NCI-H128 (cell line): ENCODE measurements around the gene ZFP1.
"Not testable (repeated sequence)": the region's sequence is repeated elsewhere in the genome, so short reads cannot be mapped to it uniquely, and the experiment has no call there.

ENCODE experiments used
- DNase-seq: peaks from one replicate; lab custom pipeline; 2025; ENCODE audit not compliant: unreplicated experiment; lab: John Stamatoyannopoulos, UW

The ZFP1 gene

DNA sequence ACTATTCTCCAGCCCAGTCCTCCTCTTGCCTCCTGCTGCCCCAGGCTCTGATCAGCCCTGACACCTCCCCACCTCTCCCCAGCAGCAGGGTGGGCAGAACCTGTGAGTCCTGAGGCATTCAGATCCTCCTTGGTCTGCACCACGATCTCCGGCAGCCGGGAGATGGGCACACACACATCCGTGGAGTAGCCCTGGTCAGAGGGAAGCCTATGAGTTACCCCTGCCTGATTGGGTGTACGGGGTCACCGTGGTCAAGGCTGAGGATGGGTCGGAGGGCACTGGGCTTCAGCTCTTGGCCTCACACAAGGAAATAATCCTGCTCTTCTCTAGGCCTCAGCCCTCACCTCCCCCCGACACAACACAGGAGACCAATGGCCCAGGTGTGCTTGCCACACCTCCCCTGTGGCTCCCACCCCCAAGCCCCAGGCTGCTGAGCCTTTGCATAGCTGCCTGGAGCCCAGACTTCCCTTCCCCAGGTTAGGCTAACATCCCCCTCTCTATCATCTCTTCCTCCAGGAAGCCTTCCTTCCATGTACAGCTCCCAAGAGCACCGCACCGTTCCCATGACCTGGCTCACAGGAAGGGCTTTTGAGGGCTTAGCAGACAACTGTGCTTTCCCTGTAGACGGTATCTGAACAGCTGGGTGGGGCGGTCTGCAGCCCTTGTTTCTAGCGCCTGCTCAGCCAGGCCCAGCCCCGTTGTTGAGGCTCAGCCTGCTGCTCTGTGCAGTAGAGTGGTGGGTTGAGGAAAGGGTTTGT, 35.4 kb upstream of the ZFP1 start:
- DNase-seq, result no peak

DNA sequence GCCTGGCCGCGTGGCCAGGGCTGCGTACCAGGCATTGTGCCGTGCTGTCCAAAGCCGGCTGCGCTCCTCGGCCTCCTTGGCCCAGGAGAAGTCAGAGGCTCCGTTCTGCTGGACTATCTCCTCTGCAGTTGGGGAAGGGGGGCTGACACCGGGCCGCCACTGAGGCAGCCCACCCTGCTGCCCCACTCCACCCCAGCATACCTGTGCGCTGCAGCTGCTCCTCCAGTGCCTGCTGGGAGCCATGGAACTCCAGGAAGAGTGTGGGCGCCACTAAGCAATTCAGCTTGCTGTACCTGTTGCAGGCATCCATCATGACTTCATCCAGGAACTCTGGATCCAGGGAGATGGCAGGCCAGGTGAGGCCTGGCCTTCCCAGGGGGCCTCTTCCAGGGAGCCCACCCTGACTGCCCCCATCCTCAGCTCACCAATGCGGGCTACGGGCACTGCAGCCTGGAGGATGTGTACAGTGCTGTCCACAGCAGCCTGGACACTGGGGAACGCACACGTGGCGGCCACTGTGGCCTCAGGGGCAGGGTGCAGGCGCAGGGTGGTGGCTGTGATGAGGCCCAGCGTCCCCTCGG, 34.7 kb upstream of the ZFP1 start:
- DNase-seq, result no peak

DNA sequence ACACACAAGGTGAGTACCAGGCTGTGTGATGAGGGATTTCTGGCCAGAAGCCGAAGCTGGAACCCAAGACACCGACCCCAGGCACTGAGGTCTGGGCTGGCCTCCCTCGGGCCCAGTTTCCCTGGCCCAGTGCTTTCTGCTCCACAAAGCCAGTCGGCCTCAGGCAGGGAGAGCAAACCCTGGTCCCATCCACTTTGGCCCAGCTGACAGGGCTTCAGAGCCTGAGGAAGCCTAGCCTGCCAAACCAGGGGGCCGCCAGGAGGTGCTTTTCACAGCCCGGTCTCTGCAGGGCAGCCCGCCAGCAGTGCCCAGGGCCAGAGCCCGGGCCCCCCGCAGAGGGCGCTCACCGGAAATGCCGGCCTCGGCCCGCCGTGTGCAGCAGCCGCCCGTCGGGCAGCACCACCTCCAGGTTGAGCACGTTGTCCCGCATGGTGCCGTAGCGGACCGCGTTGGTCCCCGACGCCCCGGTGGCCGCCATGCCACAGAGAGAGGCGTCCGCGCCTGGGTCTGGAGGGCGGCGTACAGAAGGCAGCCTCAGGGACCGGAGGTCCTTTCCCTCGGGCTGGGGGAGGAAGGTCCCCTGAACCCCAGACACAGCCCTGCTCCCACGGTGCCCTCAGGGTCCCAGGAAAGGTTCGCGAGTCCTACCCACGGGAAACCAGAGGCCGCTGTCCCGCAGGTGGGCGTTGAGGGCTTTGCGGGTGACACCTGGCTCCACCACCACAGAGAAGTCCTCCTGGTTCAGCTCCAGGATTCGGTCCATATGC, 34.0 kb upstream of the ZFP1 start:
- no peak for DNase-seq

DNA sequence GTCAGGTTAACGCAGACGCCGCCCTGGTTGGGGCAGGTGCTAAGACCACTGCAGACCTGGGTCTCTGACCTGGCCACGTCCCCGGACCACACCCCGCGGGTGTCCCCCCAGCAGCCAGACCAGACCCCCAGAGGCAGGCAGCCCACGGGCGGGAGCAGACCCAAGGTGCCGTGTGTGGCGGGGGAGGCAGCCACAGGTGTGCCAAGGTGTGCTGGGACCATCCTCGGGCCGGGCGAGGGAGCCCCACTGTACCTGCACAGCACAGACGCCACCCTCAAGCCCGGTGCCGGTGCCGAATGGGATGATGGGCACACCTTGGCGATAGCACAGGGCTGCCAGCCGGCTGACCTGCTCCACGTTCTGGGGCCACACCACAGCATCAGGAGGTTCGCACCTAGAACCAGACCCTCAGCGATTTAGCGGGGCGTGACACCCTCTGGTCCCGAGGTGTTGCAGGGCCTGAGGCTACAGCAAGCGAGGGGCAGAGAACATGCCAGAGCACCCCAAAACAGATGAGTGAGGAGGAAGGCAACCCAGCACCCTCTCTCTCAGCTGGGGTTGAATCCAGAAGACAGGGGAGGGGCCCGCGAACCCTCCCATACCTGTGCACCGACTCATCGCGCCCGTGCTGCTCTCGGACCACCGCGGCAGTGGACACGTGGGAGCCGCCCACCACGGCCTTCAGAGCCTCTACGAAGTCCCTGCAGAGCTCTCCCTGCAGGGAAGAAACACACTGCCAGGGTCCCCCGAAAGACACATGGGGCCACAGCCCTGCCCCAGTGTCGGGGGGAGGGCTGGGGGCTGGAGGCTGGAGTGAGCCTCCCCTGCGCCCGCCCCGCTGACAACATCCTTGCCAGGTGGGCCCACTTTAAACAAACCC, 33.1 kb upstream of the ZFP1 start:
- no peak for DNase-seq

DNA sequence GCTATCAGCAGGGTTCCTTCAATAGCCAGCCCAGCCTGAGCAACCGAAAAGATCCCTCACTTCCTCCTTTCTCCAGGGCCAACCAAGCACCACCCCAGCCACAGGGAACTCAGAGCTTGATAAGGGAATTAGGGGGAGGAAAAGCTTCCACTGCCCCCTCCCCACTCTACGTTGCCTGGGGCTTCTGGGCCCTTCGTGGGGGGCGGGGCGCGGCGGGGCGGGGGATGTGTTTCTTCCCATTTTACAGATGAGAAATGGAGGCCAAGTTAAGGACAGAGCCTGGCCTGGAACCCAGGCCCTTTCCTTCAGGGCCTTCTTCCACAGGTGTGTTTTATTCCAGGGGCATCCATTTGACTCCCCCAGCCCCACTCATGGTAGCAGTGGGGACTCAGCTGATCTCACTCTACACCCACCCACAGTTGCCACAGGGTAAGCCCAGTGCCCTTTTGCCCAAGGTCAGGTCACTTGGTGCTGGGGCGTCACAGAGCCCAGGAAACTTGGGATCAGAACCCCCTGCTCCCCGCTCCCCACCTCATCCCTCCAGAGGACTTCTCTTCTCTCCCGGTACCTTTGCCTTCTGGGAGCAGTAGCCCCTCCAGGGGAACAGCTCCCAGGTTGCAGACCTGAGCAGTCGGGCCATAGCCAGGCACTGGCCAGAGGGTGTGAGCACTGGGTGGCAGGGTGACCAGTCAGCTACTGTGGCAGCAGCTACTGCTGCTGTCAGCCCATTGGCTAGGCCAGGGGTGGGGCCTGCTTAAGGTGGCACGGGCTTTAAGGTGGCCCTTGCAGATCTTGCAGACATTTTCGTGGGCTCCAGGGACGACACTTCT, 32.0 kb upstream of the ZFP1 start, which contains the start of gene LDHD:
LDHD (minus strand) TSS at position 700 of the 830 bp plus-strand sequence; CDS start at position 640, 60 bp downstream.
- no peak for DNase-seq

DNA sequence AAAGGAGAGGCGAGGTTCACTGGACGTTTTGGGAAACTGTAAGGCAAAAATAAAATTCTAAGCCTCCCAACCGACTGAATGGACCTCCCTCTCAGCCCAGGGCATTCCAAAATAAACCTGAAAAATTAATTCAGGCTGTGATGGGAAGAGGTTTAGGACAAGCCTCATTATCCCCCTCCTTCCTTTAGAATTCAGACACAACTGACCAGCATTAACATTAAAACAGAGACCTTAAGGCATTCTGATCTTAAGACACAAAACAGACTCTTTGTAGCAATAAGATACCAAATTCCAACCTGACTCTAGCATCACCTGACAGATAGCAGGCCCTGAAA, 31.4 kb upstream of the ZFP1 start:
- DNase-seq, result no peak

DNA sequence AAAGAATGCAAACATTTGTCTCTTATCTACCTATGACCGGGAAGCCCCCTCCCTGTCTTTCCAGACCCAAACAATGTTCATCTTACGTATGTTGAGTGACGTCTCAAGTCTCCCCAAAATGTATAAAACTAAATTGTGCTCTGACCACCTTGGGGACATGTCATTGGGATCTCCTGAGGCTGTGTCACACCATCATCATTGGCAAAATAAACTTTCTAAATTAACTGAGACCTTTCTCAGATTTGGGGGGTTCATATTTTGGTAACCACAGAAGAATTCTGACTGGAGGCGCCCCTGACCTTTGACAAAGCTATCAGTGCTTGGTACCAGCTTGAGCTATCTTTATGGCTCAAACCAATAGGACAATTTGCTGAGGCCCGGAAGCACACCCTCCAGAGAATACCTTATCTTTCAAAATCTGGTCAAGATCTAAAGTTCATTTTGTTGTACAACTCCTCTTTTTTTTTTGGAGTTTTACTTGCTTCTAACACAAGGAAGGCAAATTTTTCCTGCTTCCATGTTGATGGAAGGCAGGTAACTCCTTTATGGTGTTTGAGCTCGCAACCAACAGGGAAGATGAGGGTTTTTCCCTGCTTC, 29.3 kb upstream of the ZFP1 start:
- no peak for DNase-seq

DNA sequence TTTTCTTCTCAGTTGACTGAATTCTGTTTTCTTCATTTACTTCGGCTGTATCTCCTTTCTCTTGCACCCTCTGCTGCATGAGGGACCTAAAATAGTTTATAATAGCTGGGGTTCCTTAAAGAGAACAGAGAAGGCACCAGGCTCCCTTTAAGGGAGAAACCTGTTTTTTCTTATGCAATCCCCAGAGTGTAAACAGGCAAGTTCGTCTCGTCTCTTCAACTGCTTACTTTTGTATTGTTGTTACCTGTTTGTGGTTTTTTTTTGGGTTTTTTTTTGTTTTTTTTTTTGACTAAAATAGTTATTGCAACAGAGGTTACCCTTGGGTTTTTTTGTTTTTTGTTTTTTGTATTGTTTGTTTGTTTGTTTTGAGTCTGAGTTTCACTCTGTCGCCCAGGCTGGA, 28.1 kb upstream of the ZFP1 start:
- DNase-seq, result no peak

DNA sequence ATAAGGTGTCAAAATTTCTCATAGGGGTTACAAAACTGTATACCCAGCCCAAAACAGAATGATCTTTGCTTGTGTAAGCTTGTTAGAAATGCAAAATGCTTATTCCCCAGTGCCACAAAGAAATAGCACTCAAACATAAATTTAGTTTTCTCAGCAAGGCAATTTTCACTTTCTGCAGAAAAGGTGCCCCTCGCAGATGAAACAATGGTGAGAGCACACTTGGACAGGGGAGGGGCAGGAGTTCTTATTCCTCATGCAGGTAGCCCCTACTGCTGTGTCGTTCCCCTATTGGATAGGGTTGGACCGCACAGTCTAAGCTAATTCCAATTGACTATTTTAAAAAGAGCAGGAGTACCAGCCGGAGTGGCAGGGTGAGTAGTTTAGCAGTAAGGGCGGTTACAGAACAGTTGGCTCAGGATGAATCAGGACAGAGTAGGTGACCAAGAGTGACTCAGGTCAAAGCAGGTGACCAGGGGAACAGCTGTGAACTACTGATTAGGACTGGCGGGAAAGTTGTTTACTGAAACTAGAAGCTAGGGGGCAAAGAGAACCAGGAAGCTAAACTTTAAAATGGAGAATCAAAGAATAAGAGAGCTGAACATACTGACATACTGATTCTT, 26.3 kb upstream of the ZFP1 start:
- DNase-seq, result no peak

DNA sequence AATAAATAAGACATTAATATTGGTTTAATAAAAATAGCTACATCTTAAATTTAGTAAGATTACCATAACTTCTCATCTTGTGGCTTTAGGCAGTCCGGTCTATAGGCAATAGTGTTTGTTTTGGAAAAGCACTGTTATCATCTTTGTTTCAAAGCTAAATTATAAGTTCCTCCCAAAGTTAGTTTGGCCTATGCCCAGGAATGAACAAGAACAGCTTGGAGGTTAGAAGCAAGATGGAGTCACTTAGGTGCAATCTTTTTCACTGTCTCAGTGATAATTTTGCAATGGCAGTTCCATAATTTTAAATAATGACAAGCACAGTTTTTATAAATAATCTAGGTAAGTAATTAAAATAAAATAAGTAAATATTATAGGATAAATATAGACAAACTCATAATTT, 25.7 kb upstream of the ZFP1 start:
- DNase-seq, result no peak

DNA sequence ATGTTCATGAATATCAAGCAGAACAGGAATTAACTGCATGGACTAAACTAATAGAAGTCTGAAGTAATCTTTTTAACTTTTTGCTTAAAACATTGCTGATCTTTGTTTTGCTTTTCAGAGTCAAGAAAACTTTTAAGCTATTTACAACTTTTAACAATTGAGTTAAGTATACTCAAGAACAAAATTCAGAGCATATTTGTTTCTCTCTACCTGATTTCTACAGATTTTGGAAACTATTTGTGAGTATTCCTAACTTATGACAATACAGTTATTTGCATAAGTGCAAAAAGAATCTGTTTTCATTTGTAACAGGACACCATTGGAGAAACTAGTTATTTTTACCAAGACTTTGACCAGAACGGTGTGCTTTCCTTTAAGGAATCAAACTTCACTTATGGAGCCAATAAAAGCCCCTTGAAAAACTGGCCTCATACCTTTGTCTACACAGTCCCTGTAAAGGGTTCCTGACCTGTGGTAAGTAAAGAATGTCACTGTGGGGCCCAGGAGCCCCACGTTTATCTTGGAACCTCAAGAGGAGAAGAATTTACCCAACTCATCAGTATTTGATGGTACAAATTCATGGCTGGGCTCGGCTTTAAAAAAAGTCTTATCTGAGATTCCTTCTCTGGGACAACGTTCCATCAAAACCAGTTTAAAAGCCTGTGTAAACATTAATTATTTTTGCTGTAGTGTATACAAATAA, 20.5 kb upstream of the ZFP1 start:
- no peak for DNase-seq

DNA sequence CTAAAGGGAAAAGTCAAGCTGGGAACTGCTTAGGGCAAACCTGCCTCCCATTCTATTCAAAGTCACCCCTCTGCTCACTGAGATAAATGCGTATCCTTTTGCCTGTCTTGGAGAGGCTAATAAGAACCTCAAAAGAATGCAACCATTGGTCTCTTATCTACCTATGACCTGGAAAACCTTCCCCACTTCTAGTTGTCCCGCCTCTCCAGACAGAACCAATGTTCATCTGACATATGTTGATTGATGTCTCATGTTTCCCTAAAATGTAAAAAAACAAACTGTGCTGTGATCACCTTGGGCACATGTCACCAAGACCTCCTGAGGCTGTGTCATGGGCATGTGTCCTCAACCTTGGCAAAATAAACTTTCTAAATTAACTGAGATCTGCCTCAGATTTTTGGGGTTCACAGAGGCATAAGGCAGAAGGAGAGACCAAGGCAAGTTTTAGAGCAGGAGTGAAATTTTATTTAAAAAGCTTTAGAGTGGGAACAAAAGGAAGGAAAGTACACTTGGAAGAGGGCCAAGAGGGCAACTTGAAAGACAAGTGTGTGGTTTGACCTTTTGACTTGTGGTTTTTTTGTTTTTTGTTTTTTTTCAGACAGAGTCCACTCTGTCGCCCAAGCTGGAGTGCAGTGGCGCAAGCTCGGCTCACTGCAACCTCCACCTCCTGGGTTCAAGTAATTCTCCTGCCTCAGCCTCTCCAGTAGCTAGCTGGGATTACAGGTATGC, 18.7 kb upstream of the ZFP1 start:
- DNase-seq, result not testable (repeated sequence)

DNA sequence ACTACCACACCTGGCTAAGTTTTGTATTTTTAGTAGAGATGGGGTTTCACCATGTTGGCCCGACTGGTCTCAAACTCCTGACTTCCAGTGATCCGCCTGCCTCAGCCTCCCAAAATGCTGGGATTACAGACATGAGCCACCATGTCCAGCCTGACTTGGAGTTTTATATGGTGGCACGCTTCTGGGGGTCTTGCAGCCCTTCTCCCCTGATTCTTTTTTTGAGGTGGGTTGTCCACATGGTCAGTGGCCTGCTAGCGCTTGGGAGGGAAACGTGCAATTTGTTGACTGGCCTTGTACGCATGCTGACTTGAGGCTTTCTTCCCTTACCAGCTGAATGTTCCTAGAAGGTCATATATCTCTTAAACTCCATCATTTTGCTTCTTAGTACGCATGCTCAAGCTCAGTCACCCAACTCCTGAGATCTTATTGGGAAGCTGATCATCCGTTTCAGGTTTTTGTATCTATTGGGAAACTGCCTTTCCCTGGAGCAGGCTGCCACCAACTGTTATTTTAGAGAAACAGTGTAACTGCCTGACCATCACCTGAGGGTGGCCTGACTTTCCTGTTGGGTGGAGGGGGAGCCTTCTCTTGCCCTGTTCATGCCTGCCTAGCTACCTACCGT, 18.1 kb upstream of the ZFP1 start:
- DNase-seq, result no peak

DNA sequence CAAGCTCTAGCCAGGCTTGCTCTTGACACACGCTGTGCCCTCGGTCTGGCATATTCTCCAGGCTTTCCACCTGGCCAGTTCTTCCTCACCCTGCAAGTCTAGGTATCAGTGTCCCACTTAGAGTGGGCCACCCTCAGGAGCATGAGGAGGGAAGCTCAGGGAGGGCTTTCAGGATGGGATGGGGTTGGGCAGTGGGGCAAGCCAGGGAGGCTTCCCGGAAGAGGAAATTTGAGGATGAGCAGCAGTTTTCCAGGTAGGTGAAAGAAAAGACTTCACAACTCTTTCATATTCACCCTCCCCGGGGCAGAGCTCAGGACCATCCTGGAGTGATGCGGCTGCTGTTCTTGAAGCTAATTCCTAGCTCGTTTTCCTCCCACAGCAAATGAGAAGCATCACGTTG, 17.2 kb upstream of the ZFP1 start:
- no peak for DNase-seq

DNA sequence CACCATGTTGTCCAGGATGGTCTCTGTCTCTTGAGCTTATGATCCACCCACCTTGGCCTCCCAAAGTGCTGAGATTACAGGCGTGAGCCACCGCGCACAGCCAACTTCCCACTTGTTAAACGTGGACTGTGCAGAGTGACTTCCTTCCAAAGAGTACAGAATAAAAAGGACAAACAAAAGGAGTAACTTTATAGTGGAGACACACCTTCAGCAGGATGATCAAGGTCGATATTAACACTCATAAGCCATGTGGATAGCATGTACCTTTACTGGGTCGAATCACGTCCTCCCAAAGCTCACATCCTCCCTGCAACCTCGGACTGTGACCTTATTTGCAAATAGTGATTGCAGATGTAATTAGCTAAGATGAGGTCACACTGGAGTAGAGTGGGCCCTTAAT, 10.1 kb upstream of the ZFP1 start:
- DNase-seq, result no peak

DNA sequence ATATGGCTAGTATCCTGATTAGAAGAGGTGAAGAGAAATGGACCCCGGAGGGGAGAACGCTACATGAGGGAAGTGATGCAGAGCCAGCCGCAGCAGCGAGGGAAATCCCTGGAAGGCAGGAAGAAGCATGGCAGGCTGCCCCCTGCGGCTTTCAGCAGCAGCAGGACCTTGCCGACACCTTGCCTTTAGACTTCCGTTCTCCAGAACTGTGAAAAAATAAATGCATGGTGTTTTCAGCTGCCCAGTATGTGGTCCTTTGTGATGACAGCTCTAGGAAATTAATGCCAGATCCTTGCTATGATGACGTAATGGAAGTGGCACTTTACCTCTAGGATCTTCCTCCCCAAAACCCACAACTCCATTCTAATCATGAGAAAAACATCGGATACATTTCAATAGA, 9.7 kb upstream of the ZFP1 start:
- no peak for DNase-seq

DNA sequence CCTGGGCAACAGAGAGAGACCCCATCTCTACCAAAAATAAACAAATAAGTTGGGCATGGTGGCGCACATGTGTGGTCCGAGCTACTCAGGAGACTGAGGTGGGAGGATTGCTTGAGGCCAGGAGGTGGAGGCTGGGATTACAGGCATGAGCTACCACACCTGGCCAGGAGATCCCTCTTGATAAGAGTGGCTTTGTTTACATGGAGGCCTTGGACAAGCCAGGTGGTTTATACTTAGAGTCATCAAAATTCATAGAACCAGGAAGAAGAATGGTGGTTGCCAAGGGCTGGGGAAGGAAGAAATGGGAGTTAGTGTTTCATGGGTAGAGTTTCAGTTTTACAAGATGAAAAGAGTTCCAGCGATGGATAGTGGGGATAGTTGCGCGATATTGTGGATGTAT, 8.8 kb upstream of the ZFP1 start:
- no peak for DNase-seq

DNA sequence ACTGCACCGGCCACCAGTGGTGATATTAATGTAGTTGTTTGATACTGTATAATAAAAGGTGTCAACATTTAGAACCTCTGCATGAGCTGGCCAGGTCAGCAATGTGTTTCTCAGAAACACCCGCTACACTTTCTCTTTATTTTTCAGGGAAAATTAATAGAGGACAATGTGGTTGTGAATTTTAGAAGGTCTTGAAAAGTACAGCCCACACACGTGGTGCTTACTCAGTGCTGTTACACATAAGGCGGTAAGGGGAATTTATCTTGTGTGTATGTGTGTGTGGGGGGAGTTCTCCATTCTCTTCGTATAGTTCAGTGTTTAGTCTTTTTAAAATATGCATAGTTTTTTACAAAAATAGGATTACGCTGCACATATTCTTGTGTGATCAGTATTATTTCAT, 4.4 kb upstream of the ZFP1 start:
- DNase-seq, result no peak
